ENCODE results near the gene TRIM33.

GRCh38 chr1:114387010-114387360 is 124.0 kb downstream of the TRIM33 start:
- TF ChIP-seq CTCF (IDR thresholded peaks at IDR 0.05; ENCODE audit: insufficient read depth, low read length) (no peak), POLR2AphosphoS5 (IDR thresholded peaks at IDR 0.05; ENCODE audit: low read depth) (no peak), SPI1 (IDR thresholded peaks at IDR 0.05; ENCODE audit: borderline replicate concordance, low read depth) (no peak), REST (IDR thresholded peaks at IDR 0.05; ENCODE audit: insufficient replicate concordance, low read depth) (no peak)

Data from HL-60 (cell line).